HEK293 (cell line): ENCODE data around the gene MXI1.

Experiments used
- BCL11B ChIP-seq: fragments of 450-650 bp; formaldehyde crosslinking; IDR thresholded peaks from 2 replicates; pipeline ENCODE4 v1.5.1; 2016; ENCODE audit warnings: low read depth, missing biosample characterization, missing genetic modification characterization
- GFI1B ChIP-seq: fragments of 450-650 bp; formaldehyde crosslinking; IDR thresholded peaks from 2 replicates; pipeline ENCODE4 v1.5.1; 2016; ENCODE audit warnings: missing biosample characterization, missing genetic modification characterization
- HOXD13 ChIP-seq: sonication (generic); formaldehyde crosslinking; IDR thresholded peaks from 2 replicates; pipeline ENCODE4 v1.8.0; 2022; ENCODE audit warnings: missing genetic modification reagents, borderline replicate concordance
- PRDM1 ChIP-seq: fragments of 450-650 bp; formaldehyde crosslinking; IDR thresholded peaks from 2 replicates; pipeline ENCODE4; 2016; ENCODE audit warnings: missing biosample characterization, missing genetic modification characterization
- SP2 ChIP-seq: fragments of 450-650 bp; formaldehyde crosslinking; IDR thresholded peaks from 2 replicates; pipeline ENCODE4 v1.5.1; 2016; ENCODE audit warnings: missing biosample characterization, missing genetic modification characterization
- SP3 ChIP-seq: fragments of 450-650 bp; formaldehyde crosslinking; IDR thresholded peaks from 2 replicates; pipeline ENCODE4 v1.5.1; 2016; ENCODE audit warnings: missing biosample characterization, missing genetic modification characterization
- WT1 ChIP-seq: fragments of 450-650 bp; formaldehyde crosslinking; IDR thresholded peaks from 2 replicates; pipeline ENCODE4 v1.5.1; 2016; ENCODE audit warnings: missing biosample characterization, missing genetic modification characterization
- ZBTB17 ChIP-seq: fragments of 450-650 bp; formaldehyde crosslinking; IDR thresholded peaks from 2 replicates; pipeline ENCODE4 v1.5.1; 2016; ENCODE audit warnings: missing biosample characterization, missing genetic modification characterization
- ZBTB21 ChIP-seq: fragments of 450-650 bp; formaldehyde crosslinking; IDR thresholded peaks from 2 replicates; pipeline ENCODE4 v1.5.1; 2017; ENCODE audit warnings: missing biosample characterization, missing genetic modification characterization
- ZFP3 ChIP-seq: fragments of 450-650 bp; formaldehyde crosslinking; IDR thresholded peaks from 2 replicates; pipeline ENCODE4 v1.5.1; 2016; ENCODE audit warnings: low read depth, missing biosample characterization, missing genetic modification characterization
- ZNF133 ChIP-seq: fragments of 450-650 bp; formaldehyde crosslinking; IDR thresholded peaks from 2 replicates; pipeline ENCODE4 v1.5.1; 2016; ENCODE audit warnings: missing biosample characterization, missing genetic modification characterization
- ZNF266 ChIP-seq: fragments of 450-650 bp; formaldehyde crosslinking; IDR thresholded peaks from 2 replicates; pipeline ENCODE4 v1.5.1; 2016; ENCODE audit warnings: missing biosample characterization, missing genetic modification characterization, low read depth
- ZNF302 ChIP-seq: fragments of 450-650 bp; formaldehyde crosslinking; IDR thresholded peaks from 2 replicates; pipeline ENCODE4 v1.5.1; 2016; ENCODE audit warnings: missing biosample characterization, missing genetic modification characterization, low read depth
- ZNF311 ChIP-seq: fragments of 450-650 bp; formaldehyde crosslinking; IDR thresholded peaks from 2 replicates; pipeline ENCODE4 v1.5.1; 2017; ENCODE audit warnings: missing biosample characterization, missing genetic modification characterization, borderline replicate concordance
- ZNF433 ChIP-seq: fragments of 450-650 bp; formaldehyde crosslinking; IDR thresholded peaks from 2 replicates; pipeline ENCODE4 v1.5.1; 2016; ENCODE audit warnings: missing biosample characterization, missing genetic modification characterization, low read depth
- ZNF621 ChIP-seq: fragments of 450-650 bp; formaldehyde crosslinking; IDR thresholded peaks from 2 replicates; pipeline ENCODE4 v1.5.1; 2017; ENCODE audit warnings: missing biosample characterization, missing genetic modification characterization
- ZNF664 ChIP-seq: fragments of 450-650 bp; formaldehyde crosslinking; IDR thresholded peaks from 2 replicates; pipeline ENCODE4 v1.5.1; 2016; ENCODE audit warnings: missing biosample characterization, missing genetic modification characterization
- ZNF677 ChIP-seq: fragments of 450-650 bp; IDR thresholded peaks from 2 replicates; pipeline ENCODE4 v1.5.0; 2018; ENCODE audit warnings: missing biosample characterization, mild to moderate bottlenecking, missing genetic modification characterization, moderate library complexity
- ZNF704 ChIP-seq: fragments of 450-650 bp; formaldehyde crosslinking; IDR thresholded peaks from 2 replicates; pipeline ENCODE4 v1.5.1; 2016; ENCODE audit warnings: missing biosample characterization, missing genetic modification characterization
- ZNF76 ChIP-seq: fragments of 450-650 bp; formaldehyde crosslinking; IDR thresholded peaks from 2 replicates; pipeline ENCODE4; 2016; ENCODE audit warnings: low read depth, missing biosample characterization, missing genetic modification characterization, borderline replicate concordance
- TF ChIP-seq, protein P1 (sequence below): IDR thresholded peaks from 2 replicates; pipeline ENCODE4 v1.6.1; 2011; ENCODE audit warnings: mild to moderate bottlenecking, low read depth, low read length, borderline replicate concordance
- TF ChIP-seq, protein P2 (sequence below): fragments of 450-650 bp; formaldehyde crosslinking; IDR thresholded peaks from 2 replicates; pipeline ENCODE4 v1.5.1; 2016; ENCODE audit warnings: missing biosample characterization, missing genetic modification characterization
- TF ChIP-seq, protein P3 (sequence below): fragments of 450-650 bp; formaldehyde crosslinking; IDR thresholded peaks from 2 replicates; pipeline ENCODE4 v1.5.1; 2016; ENCODE audit warnings: missing biosample characterization, missing genetic modification characterization
- TF ChIP-seq, protein P4 (sequence below): fragments of 450-650 bp; formaldehyde crosslinking; conservative IDR thresholded peaks from 2 replicates; pipeline ENCODE4 v1.5.1; 2016; ENCODE audit warnings: low read depth, missing biosample characterization, missing genetic modification characterization

MXI1 gene

DNA sequence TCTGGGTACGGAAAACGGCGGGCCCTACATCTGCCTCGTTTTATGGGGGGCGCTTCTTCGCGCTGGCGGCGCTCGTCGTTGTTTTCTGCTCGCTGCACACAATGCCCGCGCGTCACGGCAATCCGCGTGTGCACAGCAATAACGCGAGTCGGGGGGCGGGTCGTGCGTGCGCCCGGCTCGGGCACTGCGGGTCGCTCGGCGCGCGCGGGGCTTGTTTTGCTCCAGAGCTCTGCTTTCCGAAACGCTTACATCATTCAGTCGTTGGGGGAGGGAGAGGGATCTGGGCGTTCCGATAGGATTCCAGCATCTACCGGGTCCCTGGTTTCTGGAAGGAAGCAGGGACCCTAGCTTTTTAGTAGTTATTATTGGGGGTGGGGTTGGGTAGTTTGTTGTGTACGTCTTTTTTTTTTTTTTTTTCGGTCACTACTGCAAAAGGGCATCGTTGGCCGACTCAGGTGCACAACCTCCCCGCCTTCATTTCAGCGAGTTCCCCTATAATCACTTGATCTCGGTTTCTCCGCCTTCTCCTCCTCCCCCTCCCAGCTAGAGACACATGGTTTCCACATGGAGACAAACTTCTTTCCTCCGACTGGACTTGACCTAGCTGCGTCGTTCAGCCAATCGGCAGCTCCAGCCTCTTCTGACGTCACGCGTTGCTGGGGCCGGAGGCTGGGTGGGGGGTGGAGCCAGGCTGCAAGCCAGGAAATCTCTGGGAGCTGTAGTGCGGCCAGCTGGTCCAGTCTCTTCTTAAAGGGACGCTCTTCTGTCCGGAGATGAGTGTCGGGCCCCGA, 3.5 kb downstream of the MXI1 start (continued):
- TF ChIP-seq ZNF311 (no peak), WT1 (peak; percentile 58; the same call in 1 of the 2 replicates), ZNF133 (tag by site-specific recombination) (no peak), SP2 (tag by site-specific recombination) (peak; percentile 80), ZNF266 (tag by site-specific recombination) (no peak), ZNF664 (tag by site-specific recombination) (no peak), SP3 (tag by site-specific recombination) (peak; percentile 89), PRDM1 (tag by site-specific recombination) (peak; percentile 87), ZBTB17 (tag by site-specific recombination) (peak; percentile 99), ZBTB21 (peak; percentile 73), ZNF704 (tag by site-specific recombination) (no peak), ZNF433 (tag by site-specific recombination) (no peak), ZFP3 (no peak), ZNF621 (tag by site-specific recombination) (no peak), ZNF677 (tag by site-specific recombination) (no peak), ZNF76 (tag by site-specific recombination) (peak; percentile 17; the same call in 1 of the 2 replicates), ZNF302 (tag by site-specific recombination) (no peak), GFI1B (tag by site-specific recombination) (no peak), BCL11B (tag by site-specific recombination) (peak; percentile 81), HOXD13 (CRISPR knock-in tag) (no peak)
- TF ChIP-seq, protein P1, sequence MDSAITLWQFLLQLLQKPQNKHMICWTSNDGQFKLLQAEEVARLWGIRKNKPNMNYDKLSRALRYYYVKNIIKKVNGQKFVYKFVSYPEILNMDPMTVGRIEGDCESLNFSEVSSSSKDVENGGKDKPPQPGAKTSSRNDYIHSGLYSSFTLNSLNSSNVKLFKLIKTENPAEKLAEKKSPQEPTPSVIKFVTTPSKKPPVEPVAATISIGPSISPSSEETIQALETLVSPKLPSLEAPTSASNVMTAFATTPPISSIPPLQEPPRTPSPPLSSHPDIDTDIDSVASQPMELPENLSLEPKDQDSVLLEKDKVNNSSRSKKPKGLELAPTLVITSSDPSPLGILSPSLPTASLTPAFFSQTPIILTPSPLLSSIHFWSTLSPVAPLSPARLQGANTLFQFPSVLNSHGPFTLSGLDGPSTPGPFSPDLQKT: no peak
- TF ChIP-seq, protein P2, sequence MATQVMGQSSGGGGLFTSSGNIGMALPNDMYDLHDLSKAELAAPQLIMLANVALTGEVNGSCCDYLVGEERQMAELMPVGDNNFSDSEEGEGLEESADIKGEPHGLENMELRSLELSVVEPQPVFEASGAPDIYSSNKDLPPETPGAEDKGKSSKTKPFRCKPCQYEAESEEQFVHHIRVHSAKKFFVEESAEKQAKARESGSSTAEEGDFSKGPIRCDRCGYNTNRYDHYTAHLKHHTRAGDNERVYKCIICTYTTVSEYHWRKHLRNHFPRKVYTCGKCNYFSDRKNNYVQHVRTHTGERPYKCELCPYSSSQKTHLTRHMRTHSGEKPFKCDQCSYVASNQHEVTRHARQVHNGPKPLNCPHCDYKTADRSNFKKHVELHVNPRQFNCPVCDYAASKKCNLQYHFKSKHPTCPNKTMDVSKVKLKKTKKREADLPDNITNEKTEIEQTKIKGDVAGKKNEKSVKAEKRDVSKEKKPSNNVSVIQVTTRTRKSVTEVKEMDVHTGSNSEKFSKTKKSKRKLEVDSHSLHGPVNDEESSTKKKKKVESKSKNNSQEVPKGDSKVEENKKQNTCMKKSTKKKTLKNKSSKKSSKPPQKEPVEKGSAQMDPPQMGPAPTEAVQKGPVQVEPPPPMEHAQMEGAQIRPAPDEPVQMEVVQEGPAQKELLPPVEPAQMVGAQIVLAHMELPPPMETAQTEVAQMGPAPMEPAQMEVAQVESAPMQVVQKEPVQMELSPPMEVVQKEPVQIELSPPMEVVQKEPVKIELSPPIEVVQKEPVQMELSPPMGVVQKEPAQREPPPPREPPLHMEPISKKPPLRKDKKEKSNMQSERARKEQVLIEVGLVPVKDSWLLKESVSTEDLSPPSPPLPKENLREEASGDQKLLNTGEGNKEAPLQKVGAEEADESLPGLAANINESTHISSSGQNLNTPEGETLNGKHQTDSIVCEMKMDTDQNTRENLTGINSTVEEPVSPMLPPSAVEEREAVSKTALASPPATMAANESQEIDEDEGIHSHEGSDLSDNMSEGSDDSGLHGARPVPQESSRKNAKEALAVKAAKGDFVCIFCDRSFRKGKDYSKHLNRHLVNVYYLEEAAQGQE: peak; percentile 49; the same call in 1 of the 2 replicates
- TF ChIP-seq, protein P3, sequence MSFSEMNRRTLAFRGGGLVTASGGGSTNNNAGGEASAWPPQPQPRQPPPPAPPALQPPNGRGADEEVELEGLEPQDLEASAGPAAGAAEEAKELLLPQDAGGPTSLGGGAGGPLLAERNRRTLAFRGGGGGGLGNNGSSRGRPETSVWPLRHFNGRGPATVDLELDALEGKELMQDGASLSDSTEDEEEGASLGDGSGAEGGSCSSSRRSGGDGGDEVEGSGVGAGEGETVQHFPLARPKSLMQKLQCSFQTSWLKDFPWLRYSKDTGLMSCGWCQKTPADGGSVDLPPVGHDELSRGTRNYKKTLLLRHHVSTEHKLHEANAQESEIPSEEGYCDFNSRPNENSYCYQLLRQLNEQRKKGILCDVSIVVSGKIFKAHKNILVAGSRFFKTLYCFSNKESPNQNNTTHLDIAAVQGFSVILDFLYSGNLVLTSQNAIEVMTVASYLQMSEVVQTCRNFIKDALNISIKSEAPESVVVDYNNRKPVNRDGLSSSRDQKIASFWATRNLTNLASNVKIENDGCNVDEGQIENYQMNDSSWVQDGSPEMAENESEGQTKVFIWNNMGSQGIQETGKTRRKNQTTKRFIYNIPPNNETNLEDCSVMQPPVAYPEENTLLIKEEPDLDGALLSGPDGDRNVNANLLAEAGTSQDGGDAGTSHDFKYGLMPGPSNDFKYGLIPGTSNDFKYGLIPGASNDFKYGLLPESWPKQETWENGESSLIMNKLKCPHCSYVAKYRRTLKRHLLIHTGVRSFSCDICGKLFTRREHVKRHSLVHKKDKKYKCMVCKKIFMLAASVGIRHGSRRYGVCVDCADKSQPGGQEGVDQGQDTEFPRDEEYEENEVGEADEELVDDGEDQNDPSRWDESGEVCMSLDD (tag by site-specific recombination): peak; percentile 67; the same call in 1 of the 2 replicates
- TF ChIP-seq, protein P4, sequence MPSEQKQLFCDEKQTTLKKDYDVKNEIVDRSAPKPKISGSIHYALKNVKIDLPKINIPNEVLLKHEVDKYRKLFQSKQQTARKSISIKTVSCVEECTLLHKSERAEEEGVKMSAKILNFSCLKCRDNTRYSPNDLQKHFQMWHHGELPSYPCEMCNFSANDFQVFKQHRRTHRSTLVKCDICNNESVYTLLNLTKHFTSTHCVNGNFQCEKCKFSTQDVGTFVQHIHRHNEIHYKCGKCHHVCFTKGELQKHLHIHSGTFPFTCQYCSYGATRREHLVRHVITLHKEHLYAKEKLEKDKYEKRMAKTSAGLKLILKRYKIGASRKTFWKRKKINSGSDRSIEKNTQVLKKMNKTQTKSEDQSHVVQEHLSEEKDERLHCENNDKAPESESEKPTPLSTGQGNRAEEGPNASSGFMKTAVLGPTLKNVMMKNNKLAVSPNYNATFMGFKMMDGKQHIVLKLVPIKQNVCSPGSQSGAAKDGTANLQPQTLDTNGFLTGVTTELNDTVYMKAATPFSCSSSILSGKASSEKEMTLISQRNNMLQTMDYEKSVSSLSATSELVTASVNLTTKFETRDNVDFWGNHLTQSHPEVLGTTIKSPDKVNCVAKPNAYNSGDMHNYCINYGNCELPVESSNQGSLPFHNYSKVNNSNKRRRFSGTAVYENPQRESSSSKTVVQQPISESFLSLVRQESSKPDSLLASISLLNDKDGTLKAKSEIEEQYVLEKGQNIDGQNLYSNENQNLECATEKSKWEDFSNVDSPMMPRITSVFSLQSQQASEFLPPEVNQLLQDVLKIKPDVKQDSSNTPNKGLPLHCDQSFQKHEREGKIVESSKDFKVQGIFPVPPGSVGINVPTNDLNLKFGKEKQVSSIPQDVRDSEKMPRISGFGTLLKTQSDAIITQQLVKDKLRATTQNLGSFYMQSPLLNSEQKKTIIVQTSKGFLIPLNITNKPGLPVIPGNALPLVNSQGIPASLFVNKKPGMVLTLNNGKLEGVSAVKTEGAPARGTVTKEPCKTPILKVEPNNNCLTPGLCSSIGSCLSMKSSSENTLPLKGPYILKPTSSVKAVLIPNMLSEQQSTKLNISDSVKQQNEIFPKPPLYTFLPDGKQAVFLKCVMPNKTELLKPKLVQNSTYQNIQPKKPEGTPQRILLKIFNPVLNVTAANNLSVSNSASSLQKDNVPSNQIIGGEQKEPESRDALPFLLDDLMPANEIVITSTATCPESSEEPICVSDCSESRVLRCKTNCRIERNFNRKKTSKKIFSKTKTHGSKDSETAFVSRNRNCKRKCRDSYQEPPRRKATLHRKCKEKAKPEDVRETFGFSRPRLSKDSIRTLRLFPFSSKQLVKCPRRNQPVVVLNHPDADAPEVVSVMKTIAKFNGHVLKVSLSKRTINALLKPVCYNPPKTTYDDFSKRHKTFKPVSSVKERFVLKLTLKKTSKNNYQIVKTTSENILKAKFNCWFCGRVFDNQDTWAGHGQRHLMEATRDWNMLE (tag by site-specific recombination): 0 out of 2 replicates have a peak, but pooled peaks have one; percentile 43
